ENCODE data around the gene TSNAX.

TSNAX gene

DNA sequence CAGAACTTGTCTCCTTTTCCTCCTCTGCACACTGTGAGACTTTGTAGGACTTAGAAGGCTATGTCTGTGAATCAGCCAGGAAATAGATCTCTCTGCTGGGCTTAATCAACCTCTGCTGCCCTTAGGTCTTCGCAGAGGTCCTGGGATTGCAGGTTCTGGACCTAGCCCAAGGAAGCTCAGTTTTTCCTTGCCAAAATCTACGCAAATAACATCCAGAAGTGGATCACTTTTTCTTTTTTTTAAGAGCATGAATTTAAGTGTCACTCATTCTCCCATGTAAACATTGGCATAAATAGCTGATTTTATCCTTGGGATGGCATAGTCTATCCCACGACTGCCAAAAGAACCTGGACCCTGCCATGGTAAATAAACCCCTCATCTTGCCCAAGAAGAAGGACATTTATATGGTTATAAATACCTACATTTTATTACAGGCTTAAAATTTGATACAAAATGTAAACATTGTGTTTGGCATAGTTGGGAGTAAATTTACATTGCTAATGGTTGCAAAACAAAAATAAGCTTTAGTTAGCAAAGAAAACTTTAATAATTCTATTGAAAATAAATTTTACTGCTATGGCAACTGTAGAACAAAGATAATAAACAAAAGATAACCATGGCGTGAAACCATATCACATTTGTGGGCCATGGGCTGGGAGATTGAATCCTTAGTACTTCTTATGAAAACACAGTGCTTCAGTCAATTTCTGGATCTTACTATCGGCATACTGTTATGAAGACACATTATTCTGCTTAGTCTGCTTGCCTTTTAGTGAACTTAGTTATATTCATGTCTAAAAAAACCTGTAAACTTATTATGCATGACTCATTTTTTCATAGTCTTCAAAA, 73.6 kb downstream of the TSNAX start:
- DNase-seq (ENCODE audit: low read depth), result no peak

GRCh38 chr1:231602673-231602984, 74.2 kb downstream of the TSNAX start:
- DNase-seq (ENCODE audit: low read depth), result no peak

DNA sequence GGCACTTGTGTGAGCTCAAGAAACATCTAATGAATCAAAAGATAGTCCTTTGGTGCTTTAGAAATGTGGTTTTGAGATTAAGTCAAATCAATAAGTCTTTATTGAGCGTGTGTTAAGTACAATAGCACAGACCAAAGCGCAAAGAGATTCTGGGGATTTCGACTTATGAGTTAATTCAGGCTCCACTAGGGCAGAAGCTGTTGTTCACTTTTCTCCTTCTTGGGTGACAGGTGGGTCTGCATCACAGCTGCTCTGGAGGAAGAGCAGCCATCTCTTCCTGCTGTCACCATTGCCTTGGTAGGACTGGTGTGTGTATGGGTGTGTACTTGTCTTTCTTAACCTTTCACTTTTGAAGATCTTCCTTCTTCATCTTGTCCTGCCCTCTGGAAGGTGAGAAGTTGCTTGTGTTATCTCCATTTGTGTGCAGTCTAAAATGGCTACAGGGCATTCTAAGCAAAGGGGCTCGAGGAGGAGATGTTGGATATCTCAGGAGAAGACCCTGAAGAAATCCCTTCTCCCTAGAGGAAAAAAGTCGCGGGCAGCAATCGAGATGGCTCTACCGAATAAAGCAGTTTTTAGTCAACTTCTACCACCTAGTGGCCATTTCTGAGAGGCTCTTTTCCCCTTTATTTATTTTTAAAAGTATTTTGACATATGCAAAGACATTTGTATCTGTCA, 75.3 kb downstream of the TSNAX start:
- DNase-seq (ENCODE audit: low read depth), result no peak

DNA sequence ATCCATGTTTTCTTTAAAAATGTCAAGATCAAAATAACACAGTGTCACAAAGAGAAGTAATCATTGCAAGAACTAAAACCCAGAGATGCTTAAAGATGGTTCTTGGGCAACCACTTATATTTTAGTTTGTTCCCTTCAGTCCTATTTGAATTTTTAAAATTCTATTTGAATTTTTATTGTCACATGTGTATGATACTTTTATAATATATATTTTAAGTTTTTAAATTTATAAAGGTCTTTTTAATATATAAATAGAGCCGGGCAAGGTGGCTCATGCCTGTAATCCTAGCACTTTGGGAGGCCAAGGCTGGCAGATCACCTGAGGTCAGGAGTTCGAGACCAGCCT, 75.8 kb downstream of the TSNAX start:
- DNase-seq (ENCODE audit: low read depth), result no peak

- DNase-seq (ENCODE audit: low read depth), result no peak
These were observed 77.0 kb downstream of the TSNAX start for GRCh38 chr1:231605149-231606100.

DNA sequence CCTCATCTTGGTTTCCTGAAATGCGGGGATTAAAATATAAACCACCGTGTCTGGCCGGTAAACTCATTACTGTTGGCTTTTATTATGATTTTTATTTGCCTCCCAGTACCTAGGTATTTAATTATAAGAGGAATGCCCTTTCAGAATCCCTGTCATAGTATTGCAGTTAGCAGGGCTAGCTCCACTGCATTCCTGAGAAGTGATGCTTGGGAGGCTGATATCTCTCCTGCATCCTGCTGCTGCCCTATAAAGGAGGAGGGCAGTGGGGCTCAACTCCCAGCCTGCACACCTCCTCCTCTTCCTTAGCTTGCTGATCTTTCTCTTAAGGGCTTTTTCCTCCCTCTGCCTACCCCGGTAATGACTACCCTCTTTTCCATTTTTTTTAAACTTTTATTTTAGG, 78.2 kb downstream of the TSNAX start:
- no peak for DNase-seq (ENCODE audit: low read depth)

DNA sequence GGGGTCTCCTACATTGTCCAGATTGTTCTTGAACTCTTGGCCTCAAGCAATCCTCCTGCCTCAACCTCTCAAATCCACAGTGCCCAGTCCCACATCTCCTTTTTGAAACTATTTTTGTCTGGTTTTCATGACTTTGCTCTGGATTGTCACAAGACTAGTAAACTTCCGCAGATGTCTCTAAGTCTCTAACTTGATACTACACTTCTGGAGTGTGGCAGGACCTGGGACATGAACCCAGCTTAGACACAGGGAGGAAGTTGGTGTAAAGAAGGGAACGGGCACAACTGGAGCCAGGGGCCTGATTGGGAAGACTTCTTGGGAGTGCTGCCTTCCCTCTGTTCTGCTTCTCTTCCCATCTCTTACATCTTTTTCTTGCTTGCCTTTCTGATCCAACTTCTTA, 81.9 kb downstream of the TSNAX start:
- DNase-seq (ENCODE audit: low read depth), result no peak

- DNase-seq (ENCODE audit: low read depth), result no peak
These were observed 82.6 kb downstream of the TSNAX start for GRCh38 chr1:231611111-231611510.

DNA sequence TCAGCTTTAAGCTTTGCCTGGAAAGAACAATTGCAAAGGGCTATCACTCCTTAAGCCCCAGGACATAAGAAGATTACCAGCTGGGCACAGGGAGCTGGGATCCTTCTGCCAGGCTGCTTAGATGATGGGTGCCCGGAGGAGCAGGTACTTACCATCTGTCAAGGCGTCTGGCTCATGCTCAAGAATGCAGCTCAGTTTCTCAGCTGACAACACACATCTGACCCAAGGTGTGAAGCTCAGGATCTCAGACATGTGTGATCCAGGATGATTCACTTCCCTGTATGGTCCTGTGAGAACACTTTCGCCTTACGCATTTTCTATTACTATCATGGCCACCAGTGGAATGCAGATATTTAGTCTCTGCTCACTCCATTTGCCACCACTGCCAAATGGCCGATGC, 83.4 kb downstream of the TSNAX start:
- no peak for DNase-seq (ENCODE audit: low read depth)

DNA sequence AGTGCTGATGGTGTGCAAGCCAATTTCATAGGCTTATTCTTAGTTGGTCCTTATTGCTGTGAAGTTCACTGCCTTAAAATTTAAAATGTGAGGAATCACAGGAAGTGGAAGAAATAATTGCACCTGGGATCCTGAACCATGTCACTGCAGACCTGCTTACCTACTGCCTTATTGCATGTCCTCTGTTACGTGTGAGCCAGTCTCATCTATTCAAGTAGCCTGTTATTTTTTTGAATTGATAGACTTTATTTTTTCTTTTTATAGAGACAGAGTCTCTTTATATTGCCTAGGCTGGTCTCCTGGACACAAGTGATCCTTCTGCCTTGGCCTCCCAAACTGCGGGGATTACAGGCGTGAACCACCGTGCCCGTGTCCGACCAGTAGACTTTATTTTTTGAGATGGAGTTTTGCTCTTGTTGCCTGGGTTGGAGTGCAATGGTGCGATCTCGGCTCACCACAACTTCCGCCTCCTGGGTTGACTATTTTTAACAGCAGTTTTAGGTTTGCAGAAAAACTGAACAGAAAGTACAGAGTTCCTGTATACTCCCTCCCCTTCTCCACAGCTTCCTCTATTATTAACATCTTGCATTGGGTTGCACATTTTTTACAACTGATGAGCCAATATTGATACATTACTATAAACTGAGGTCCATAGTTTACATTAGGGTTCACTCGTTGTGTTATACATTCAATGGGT, 84.1 kb downstream of the TSNAX start:
- no peak for DNase-seq (ENCODE audit: low read depth)

DNA sequence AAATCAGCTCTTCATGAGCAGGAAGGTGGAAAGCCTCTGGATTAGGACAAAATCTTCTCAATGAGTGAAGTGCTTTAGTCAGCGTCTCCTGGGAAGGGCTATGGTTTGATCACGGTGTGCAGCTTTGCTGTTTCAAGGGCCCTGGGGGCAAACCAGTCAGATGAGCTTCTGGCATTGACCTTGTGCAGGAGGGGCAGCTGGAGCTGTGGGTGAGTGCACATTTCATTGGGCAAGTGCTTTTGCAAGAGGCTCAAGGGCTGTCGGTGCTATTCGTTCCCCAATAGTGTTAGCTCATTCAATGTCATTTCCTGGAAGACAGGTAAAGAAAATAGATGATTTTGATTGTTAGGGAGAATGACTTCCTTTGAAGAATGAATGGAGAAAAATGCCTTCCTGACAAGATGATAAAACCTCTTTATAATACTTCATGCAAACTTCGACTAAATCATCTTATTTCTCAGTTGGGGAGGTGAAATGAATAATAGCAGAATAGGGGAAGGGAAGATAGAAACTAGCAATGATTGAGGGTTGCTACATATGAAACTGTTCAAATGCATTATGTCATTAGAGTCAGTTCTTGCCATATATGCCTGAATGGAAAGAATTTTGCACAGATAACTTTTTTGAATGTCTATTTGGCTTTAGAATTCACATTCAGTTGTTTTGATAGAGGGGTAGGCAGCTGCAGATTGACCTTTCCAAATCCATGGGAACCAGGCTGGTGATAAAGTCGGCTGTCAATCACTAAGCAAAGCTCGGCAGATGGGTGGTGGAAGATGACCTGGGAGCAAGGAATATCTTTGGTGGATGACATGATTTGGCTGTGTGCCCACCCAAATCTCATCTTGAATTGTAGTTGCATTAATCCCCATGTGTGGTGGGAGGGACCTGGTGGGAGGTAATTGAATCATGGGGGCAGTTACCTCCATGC, 85.2 kb downstream of the TSNAX start:
- no peak for DNase-seq (ENCODE audit: low read depth)
